ENCODE results near the gene KCNJ12. TPM values are rescaled to one million over a fixed set of nuclear protein-coding genes. Genes with fewer than 3 reads are reported as not detected.

KCNJ12 gene
- total RNA-seq, 1 donor from 2014 or later: 2.2 TPM

GRCh38 chr17:21467196-21467595 lies 91.0 kb downstream of the KCNJ12 start:
- intact Hi-C loops (cut with DNase I): no loop called here
- no peaks in the 10 kb centered on the region for H3K36me3 ChIP-seq
- H3K27ac ChIP-seq: no peak overlapping the region
- TF ChIP-seq CTCF (IDR thresholded peaks at IDR 0.05) (no peak), POLR2AphosphoS5 (IDR thresholded peaks at IDR 0.05; ENCODE audit: insufficient read depth in 1 of 2, low read depth in 1 of 2) (no peak), POLR2A (IDR thresholded peaks at IDR 0.05) (no peak)
- H3K9me3 ChIP-seq: no peaks in the 10 kb centered on the region
- peak in 1 of 2 donors; percentile 65 for DNase-seq (ENCODE audit: extremely low spot score in 2 of 2)
- H3K4me3 ChIP-seq: no peak overlapping the region
- peaks cover 7% of the 10 kb centered on the region for H3K4me1 ChIP-seq
- H3K27me3 ChIP-seq: no peaks in the 10 kb centered on the region

- DNase-seq (ENCODE audit: extremely low spot score in 2 of 2): peak in 1 of 2 donors; percentile 44
Observed at GRCh38 chr17:21467739-21468490, 91.8 kb downstream of the KCNJ12 start.

More at GRCh38 chr17:21467739-21468490, 91.8 kb downstream of the KCNJ12 start:
- no peak overlapping the region for H3K4me3 ChIP-seq
- peaks cover 7% of the 10 kb centered on the region for H3K4me1 ChIP-seq
- TF ChIP-seq CTCF (IDR thresholded peaks at IDR 0.05) (no peak), POLR2A (IDR thresholded peaks at IDR 0.05) (no peak), POLR2AphosphoS5 (IDR thresholded peaks at IDR 0.05; ENCODE audit: insufficient read depth in 1 of 2, low read depth in 1 of 2) (no peak)
- no peak overlapping the region for H3K27ac ChIP-seq
- H3K36me3 ChIP-seq: no peaks in the 10 kb centered on the region
- no peaks in the 10 kb centered on the region for H3K27me3 ChIP-seq
- intact Hi-C loops (cut with DNase I): no loop called here
- no peaks in the 10 kb centered on the region for H3K9me3 ChIP-seq

Other genes starting within 250 kb of the KCNJ12 start
- gene DHRS7B, start 249.4 kb upstream of the KCNJ12 start, total RNA-seq: 31.7 TPM
- 30.2 TPM for gene TMEM11, start 162.2 kb upstream of the KCNJ12 start, total RNA-seq
- gene NATD1, start 122.9 kb upstream of the KCNJ12 start, total RNA-seq: 4.2 TPM
- 21.6 TPM for gene MAP2K3, start 91.6 kb upstream of the KCNJ12 start, total RNA-seq